Peyer's patch (tissue), 4 donors: Measurements from ENCODE around the gene ECHDC3.

Source experiments
- POLR2A ChIP-seq, 2 donors: fragments of 450-650 bp; IDR thresholded peaks; one replicate each; pipeline ENCODE4 v1.5.1; 2017; ENCODE audit warnings: antibody characterized with exemption in 2 of 2, mild to moderate bottlenecking in 2 of 2, moderate library complexity in 2 of 2
- TF ChIP-seq, protein P1 (sequence below), 6 experiments: fragments of 450-650 bp in 4 of 6; fragments of 200-600 bp in 2 of 6; sonication (generic) in 1 of 6; IDR thresholded peaks; one replicate each; pipeline ENCODE4 v1.5.1; 2017 to 2019; ENCODE audit warnings: antibody characterized with exemption in 6 of 6, mild to moderate bottlenecking in 3 of 6, moderate library complexity in 1 of 6

DNA sequence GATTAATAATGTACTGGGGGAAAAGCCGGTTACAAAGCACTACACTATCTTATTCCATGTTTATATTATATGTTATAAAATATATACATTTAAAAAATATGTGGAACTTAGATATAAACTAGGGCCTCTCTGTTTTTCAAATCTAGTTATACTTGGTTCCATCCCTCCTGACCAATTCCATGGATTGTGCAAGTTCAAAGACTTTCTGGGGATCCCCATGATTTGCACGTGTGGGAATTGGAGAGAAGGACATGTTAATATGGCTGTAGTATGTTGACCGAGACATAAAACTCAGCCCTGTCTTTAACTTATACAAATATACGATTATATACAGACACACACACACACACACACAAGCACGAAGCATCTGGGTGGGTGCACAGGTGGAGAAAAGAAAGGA, 18.8 kb upstream of the ECHDC3 start:
- TF ChIP-seq, protein P1, sequence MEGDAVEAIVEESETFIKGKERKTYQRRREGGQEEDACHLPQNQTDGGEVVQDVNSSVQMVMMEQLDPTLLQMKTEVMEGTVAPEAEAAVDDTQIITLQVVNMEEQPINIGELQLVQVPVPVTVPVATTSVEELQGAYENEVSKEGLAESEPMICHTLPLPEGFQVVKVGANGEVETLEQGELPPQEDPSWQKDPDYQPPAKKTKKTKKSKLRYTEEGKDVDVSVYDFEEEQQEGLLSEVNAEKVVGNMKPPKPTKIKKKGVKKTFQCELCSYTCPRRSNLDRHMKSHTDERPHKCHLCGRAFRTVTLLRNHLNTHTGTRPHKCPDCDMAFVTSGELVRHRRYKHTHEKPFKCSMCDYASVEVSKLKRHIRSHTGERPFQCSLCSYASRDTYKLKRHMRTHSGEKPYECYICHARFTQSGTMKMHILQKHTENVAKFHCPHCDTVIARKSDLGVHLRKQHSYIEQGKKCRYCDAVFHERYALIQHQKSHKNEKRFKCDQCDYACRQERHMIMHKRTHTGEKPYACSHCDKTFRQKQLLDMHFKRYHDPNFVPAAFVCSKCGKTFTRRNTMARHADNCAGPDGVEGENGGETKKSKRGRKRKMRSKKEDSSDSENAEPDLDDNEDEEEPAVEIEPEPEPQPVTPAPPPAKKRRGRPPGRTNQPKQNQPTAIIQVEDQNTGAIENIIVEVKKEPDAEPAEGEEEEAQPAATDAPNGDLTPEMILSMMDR (IDR thresholded peaks at IDR 0.05): no peak
- TF ChIP-seq POLR2A (IDR thresholded peaks at IDR 0.05): no peak
